ENCODE measurements around the gene ZNF786. TPM values are rescaled to one million over a fixed set of nuclear protein-coding genes. Genes with fewer than 3 reads are reported as not detected.
"Not testable (repeated sequence)": the region's sequence is repeated elsewhere in the genome, so short reads cannot be mapped to it uniquely, and the experiment has no call there.

ZNF786 gene
- total RNA-seq, 2 experiments from 2014 or later = 2.7 to 3.5 TPM

DNA sequence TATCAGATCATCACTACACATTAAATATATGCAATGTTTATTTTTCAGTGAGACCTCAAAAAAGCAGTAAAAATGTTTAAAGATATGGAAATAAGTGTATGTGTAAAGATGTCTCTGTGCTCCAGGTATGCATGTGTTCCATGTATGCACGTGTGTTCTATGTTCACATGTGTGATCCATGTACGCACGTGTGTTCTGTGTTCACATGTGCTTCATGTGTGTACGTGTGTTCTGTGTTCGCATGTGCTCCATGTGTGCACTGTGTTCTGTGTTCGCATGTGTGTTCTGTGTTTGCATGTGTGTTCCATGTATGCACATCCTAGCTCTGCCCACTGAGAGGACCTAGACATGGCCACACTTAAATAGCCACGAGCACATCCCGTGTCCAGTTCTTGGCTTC lies 46.6 kb downstream of the ZNF786 start:
- no peaks in the 10 kb centered on the region for H3K9me3 Mint-ChIP-seq
- intact Hi-C loops (cut with DNase I, micrococcal nuclease) = no loop called here
- H3K4me3 Mint-ChIP-seq = no peak overlapping the region
- Histone ChIP-seq H3K27me3 (ENCODE audit: control insufficient read depth in 1 of 2, insufficient read depth in 2 of 2, low read length in 2 of 2) (no peaks in the 10 kb centered on the region), H3K36me3 (ENCODE audit: insufficient read depth, low read length) (no peaks in the 10 kb centered on the region), H3K4me1 (ENCODE audit: insufficient read depth, low read length) (no peaks in the 10 kb centered on the region), H3K4me3 (ENCODE audit: low read length) (no peak overlapping the region), H3K27ac (ENCODE audit: low read depth in 1 of 2, low read length in 2 of 2) (no peak overlapping the region), H3K9me3 (ENCODE audit: control insufficient read depth in 1 of 2, insufficient read depth in 1 of 2, low read length in 2 of 2) (no peaks in the 10 kb centered on the region)
- no peak overlapping the region for H3K27ac Mint-ChIP-seq
- ChIA-PET CTCF (no interaction called here), POLR2A (no interaction called here)
- ATAC-seq (ENCODE audit: poor library complexity) (no peak), DNase-seq (no peak)
- no peaks in the 10 kb centered on the region for H3K4me1 Mint-ChIP-seq (ENCODE audit: low read depth)
- TF ChIP-seq, protein P1, sequence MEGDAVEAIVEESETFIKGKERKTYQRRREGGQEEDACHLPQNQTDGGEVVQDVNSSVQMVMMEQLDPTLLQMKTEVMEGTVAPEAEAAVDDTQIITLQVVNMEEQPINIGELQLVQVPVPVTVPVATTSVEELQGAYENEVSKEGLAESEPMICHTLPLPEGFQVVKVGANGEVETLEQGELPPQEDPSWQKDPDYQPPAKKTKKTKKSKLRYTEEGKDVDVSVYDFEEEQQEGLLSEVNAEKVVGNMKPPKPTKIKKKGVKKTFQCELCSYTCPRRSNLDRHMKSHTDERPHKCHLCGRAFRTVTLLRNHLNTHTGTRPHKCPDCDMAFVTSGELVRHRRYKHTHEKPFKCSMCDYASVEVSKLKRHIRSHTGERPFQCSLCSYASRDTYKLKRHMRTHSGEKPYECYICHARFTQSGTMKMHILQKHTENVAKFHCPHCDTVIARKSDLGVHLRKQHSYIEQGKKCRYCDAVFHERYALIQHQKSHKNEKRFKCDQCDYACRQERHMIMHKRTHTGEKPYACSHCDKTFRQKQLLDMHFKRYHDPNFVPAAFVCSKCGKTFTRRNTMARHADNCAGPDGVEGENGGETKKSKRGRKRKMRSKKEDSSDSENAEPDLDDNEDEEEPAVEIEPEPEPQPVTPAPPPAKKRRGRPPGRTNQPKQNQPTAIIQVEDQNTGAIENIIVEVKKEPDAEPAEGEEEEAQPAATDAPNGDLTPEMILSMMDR (IDR thresholded peaks at IDR 0.05) = no peak
- H3K27me3 Mint-ChIP-seq = no peaks in the 10 kb centered on the region
- H3K36me3 Mint-ChIP-seq (ENCODE audit: low read depth) = no peaks in the 10 kb centered on the region

DNA sequence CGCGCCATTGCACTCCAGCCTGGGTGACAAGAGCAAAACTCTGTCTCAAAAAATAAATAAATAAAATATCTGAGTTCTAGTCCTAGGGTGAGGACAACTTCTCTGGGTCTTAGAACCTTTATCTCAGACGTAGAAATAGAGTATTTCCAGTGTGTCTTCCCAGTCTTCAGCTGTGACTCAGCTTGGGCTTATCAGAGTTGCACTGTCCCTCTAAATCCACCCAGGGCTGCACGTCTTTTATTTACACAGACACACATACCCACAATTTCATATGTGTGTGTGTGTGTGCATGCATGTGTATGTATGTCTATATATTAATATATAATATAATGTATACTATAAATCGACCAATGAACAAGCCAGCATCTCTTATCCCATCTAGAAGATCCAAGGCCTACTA lies 49.2 kb downstream of the ZNF786 start:
- H3K9me3 ChIP-seq (ENCODE audit: control insufficient read depth in 1 of 2, insufficient read depth in 1 of 2, low read length in 2 of 2) = peaks cover 0 to 3% of the 10 kb centered on the region in 2 experiments
- intact Hi-C loops (cut with DNase I, micrococcal nuclease) = no loop called here
- no peaks in the 10 kb centered on the region for H3K4me1 ChIP-seq (ENCODE audit: insufficient read depth, low read length)
- H3K4me3 Mint-ChIP-seq = no peak overlapping the region
- H3K36me3 Mint-ChIP-seq (ENCODE audit: low read depth) = no peaks in the 10 kb centered on the region
- no peaks in the 10 kb centered on the region for H3K36me3 ChIP-seq (ENCODE audit: insufficient read depth, low read length)
- DNase-seq = no peak
- no peaks in the 10 kb centered on the region for H3K27me3 ChIP-seq (ENCODE audit: control insufficient read depth in 1 of 2, insufficient read depth in 2 of 2, low read length in 2 of 2)
- TF ChIP-seq, protein P1 (IDR thresholded peaks at IDR 0.05) = no peak
- H3K9me3 Mint-ChIP-seq = no peaks in the 10 kb centered on the region
- no peaks in the 10 kb centered on the region for H3K4me1 Mint-ChIP-seq (ENCODE audit: low read depth)
- no peak for ATAC-seq (ENCODE audit: poor library complexity)
- H3K27ac Mint-ChIP-seq = no peak overlapping the region
- no peak overlapping the region for H3K4me3 ChIP-seq (ENCODE audit: low read length)
- CTCF ChIA-PET = no interaction called here
- POLR2A ChIA-PET = no interaction called here
- H3K27ac ChIP-seq (ENCODE audit: low read depth in 1 of 2, low read length in 2 of 2) = no peak overlapping the region
- H3K27me3 Mint-ChIP-seq = peaks cover 6% of the 10 kb centered on the region

DNA sequence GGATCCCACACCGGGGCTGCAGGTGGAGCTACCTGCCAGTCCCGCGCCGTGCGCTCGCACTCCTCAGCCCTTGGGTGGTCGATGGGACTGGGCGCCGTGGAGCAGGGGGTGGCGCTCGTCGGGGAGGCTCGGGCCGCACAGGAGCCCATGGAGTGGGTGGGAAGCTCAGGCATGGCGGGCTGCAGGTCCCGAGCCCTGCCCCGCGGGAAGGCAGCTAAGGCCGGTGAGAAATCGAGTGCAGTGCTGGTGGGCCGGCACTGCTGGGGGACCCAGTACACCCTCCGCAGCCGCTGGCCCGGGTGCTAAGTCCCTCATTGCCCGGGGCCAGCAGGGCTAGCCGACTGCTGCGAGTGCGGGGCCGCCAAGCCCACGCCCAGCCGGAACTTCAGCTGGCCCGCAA lies 51.9 kb downstream of the ZNF786 start:
- H3K4me1 Mint-ChIP-seq (ENCODE audit: low read depth); H3K4me3 ChIP-seq (ENCODE audit: low read length); H3K4me1 ChIP-seq (ENCODE audit: insufficient read depth, low read length); CTCF ChIA-PET; H3K27ac ChIP-seq (ENCODE audit: low read depth in 1 of 2, low read length in 2 of 2); ATAC-seq (ENCODE audit: poor library complexity); POLR2A ChIA-PET; DNase-seq; H3K27ac Mint-ChIP-seq; H3K27me3 ChIP-seq (ENCODE audit: control insufficient read depth in 1 of 2, insufficient read depth in 2 of 2, low read length in 2 of 2); H3K9me3 Mint-ChIP-seq; intact Hi-C loops (cut with DNase I, micrococcal nuclease); H3K36me3 Mint-ChIP-seq (ENCODE audit: low read depth); H3K4me3 Mint-ChIP-seq; H3K36me3 ChIP-seq (ENCODE audit: insufficient read depth, low read length); H3K27me3 Mint-ChIP-seq; H3K9me3 ChIP-seq (ENCODE audit: control insufficient read depth in 1 of 2, insufficient read depth in 1 of 2, low read length in 2 of 2): not testable (repeated sequence)

DNA sequence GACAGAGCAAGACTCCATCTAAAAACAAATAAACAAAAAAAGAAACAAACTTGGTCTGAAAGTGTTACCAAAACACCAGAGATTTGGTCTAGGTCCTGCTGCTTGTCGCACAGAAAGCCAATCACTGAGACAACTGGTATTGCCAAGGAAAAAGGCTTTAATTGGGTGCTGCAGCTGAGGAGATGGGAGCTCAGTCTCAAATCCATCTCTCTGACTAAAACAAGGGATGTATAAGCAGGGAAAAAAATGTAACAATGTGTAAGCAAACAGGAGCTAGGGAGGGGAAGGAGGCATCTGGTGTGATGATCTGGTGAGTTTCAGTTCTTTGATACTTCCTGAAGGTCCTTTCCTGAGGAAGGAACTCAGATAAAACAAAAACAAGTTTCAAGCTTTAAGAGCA lies 53.8 kb downstream of the ZNF786 start:
- Histone ChIP-seq H3K4me3 (ENCODE audit: low read length) (no peak overlapping the region), H3K36me3 (ENCODE audit: insufficient read depth, low read length) (no peaks in the 10 kb centered on the region), H3K27me3 (ENCODE audit: control insufficient read depth in 1 of 2, insufficient read depth in 2 of 2, low read length in 2 of 2) (no peaks in the 10 kb centered on the region), H3K27ac (ENCODE audit: low read depth in 1 of 2, low read length in 2 of 2) (no peak overlapping the region), H3K9me3 (ENCODE audit: control insufficient read depth in 1 of 2, insufficient read depth in 1 of 2, low read length in 2 of 2) (peaks cover 0 to 4% of the 10 kb centered on the region in 2 experiments), H3K4me1 (ENCODE audit: insufficient read depth, low read length) (no peaks in the 10 kb centered on the region)
- ATAC-seq (ENCODE audit: poor library complexity) = no peak
- H3K36me3 Mint-ChIP-seq (ENCODE audit: low read depth) = no peaks in the 10 kb centered on the region
- H3K4me1 Mint-ChIP-seq (ENCODE audit: low read depth) = no peaks in the 10 kb centered on the region
- H3K4me3 Mint-ChIP-seq = no peak overlapping the region
- TF ChIP-seq, protein P1 (IDR thresholded peaks at IDR 0.05) = no peak
- H3K27me3 Mint-ChIP-seq = peaks cover 6% of the 10 kb centered on the region
- H3K9me3 Mint-ChIP-seq = no peaks in the 10 kb centered on the region
- POLR2A ChIA-PET = no interaction called here
- CTCF ChIA-PET = no interaction called here
- intact Hi-C loops (cut with DNase I, micrococcal nuclease) = no loop called here
- no peak overlapping the region for H3K27ac Mint-ChIP-seq
- no peak for DNase-seq

Measured in CD4-positive, alpha-beta T cell (primary cell).